Activated gamma-delta T cell treated with anti-CD3 and anti-CD28 coated beads, Interleukin-2, amount 50 U/mL, for 16 hours (primary cell): ENCODE measurements around the gene ADCY7.

ENCODE experiments used
- DNase-seq: peaks from one replicate; pipeline ENCODE4 v3.0.0-alpha.2; 2020; ENCODE audit warnings: low read depth

The ADCY7 gene

DNA sequence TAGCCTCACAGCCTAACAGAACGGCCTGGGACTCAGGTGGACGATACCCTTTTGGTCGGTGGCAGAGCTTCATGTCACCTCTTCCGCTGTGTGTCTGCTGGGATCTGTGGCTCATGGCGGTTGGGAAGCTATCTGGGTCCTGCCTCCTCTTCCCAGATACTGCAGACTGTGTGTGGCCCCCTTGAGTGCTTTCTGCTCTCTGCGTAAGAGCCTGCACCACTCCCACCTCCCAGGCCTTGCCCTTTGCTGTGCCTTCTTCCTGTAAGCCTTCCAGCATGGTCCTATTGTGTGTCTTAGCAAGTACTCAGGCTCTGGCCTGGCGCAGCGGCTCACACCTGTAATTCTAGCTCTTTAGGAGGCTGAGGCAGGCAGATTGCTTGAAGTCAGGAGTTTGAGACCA, 17.5 kb upstream of the ADCY7 start:
- DNase-seq: no peak

GRCh38 chr16:50251375-50252081, 14.8 kb upstream of the ADCY7 start:
- no peak for DNase-seq

DNA sequence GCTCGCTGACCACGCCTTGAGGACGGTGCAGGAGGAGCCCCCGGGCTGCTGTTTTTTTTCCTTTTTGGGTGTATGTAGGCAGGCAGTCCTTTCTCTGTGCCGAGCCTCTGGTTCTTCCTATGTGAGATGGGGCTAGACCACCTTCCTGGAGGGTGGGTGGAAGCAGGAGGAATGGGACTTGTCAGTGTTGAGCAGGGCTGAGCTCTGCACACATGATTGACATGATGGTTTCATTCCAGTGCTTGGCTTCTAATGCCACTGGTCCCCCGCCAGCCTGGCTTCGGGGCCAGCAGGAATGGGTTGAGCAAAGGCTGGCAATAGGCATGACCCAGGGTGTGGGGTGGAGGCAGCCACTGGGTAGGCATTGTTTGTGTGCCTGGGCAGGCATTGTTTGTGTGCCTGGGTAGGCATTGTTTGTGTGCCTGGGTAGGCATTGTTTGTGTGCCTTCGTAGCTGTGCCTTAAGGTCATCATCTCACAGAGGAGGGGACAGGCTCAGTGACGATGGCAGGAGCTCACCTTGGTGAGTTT, 14.2 kb upstream of the ADCY7 start:
- no peak for DNase-seq

DNA sequence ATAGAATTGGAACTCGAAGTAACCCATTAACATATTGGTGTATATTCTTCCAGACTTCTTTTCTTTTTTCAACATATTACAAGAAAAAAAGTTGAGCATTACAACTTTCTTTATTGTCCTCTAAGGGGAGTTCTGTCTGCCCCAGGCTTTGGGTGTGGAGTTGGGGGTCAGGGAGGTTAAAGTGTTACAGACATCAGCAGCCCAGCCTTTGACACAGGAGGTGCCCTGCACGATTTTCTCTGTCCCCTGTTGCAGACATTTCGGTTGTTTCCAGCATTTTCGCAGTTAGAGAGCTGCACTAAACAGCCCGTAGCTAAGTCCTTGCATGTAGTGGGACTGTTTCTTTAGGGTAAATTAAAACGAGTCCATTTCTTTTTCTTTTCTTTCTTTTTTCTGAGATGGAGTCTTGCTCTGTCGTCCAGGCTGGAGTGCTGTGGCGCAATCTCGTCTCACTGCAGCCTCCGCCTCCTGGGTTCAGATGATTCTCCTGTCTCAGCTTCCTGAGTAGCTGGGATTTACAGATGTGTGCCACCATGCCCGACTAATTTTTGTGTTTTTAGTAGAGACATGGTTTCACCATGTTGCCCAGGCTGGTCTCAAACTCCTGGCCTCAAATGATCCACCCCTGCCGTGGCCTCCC, 13.4 kb upstream of the ADCY7 start:
- no peak for DNase-seq

GRCh38 chr16:50253514-50253910, 12.8 kb upstream of the ADCY7 start:
- DNase-seq: no peak

- no peak for DNase-seq
These were observed 12.3 kb upstream of the ADCY7 start for GRCh38 chr16:50254072-50254471.

DNA sequence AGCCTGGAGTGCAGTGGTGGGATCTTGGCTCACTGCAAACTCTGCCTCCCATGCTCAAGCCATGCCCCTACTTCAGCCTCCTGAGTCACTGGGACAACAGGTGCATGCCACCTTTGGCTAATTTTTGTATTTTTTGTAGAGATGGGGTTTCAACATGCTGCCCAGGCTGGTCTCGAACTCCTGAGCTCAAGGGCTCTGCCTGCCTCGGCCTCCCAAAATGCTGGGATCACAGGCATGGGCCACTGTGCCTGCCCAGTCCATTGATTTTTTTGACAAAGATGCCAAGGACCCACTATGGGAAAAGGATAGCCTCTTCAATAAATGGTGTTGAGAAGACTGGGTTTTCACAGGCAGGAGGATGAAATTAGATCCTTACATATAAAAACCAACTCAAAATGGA, 10.8 kb upstream of the ADCY7 start:
- no peak for DNase-seq

DNA sequence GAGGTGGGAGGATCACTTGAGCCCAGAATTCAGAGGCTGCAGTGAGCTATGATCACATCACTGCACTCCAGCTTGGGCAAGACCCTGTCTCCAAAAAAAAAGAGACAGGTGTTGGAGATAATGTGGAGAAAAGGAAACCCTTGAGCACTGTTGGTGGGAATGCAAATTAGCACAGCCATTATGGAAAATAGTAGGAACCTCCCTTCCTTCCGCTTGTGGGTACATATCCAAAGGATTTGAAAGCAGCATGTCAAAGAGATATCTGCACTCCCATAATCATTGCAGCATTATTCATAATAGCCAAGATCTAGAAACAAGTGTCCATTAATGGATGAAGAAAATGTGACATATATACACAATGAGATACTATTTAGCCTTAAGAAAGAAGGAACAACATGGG, 9.7 kb upstream of the ADCY7 start:
- DNase-seq: no peak

GRCh38 chr16:50257876-50258275, 8.5 kb upstream of the ADCY7 start:
- DNase-seq: no peak

DNA sequence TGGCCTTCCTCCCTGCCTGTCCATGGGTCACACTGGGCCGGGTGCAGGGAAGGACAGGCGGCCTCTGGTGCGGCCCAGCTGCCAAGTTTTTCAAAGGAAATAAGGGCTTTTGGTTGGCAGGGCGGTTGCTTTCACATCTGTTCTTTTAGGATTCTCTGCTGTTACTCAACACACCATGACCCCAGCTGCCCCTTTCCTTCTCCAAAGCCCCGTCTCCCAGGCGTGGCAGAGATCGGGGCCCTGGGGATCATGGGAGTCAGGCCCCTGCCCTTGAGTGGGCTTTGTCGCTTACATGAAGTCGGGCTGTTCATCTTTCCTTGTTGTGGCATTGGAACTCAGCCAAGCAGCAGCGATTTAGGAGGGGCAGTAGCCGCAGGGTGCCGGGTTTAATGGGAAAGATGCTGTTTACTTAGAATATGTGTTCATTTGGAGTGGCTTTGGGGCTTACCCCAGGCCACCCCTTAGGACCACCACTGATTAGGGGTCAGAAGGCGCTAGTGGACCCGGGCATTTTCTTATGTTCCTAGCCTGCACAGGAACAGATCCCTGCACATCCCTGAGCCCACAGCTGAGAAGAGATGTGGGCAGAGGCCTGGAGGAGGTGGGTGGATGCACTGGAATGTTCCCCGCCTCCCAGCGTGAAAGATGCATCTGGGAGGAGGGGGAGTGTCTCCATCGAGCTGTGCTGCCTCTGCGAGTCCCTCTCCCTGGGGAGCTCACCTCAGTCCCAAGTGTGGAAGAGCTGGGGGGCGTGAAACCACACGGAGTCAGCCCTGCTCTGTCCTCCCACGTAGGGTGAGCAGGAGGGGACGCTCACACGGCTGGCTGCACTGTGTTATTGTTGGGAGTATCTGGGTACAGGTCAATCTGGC, 6.8 kb upstream of the ADCY7 start:
- DNase-seq: no peak

- DNase-seq: no peak
These were observed 5.9 kb upstream of the ADCY7 start for GRCh38 chr16:50260206-50261159.

DNA sequence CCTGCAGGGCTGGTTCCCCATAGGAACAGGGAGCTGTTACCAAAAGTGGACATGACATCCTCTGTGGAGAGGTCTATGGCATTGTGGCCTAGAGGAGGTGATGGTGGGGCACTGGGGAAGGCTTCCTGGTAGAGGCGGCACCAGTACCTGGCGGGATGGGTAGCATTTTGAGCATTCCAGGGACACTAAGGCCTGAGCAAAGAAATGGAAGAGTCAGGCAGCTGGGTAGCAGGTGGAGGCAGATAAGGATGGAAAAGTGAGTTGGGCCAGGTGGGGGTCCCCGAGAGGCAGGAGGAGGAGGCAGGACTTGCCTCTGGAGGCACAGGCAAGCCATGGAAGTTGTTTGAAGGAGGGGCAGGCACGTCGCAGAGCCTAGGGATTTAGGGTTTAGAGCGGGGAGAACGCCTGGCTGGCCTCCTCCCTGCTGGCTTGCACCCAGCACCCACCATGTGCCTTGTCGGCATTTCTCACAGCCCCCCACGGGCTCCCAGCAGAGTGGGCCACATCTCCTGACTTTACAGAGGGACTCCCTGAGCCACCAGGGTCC, 5.1 kb upstream of the ADCY7 start:
- DNase-seq: no peak

DNA sequence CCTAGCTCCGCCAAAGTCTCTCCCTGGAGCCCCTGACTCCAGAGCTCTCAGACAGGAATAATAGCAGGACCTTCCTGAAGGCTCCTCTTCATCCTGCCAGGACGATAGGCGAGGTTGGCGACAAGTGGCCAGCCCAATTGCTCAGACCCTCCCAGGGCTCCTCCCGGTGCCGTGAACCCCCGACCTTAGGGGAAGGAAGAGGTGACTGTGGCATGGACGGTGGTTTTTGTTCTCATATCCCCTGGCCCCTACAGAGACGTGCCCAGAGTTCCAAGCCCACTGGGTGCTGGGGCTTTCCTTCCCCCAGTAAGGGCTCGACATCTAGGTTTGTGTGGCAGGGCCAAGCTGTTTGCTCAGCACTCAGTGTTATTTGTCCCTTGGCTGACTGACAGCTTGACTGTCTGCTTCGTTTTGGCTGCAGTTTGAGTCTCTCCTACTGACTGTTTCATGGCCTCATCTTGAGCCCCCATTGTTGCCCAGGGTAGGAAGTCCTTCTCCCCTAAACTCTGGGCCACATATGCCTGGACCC, 4.6 kb upstream of the ADCY7 start:
- no peak for DNase-seq

DNA sequence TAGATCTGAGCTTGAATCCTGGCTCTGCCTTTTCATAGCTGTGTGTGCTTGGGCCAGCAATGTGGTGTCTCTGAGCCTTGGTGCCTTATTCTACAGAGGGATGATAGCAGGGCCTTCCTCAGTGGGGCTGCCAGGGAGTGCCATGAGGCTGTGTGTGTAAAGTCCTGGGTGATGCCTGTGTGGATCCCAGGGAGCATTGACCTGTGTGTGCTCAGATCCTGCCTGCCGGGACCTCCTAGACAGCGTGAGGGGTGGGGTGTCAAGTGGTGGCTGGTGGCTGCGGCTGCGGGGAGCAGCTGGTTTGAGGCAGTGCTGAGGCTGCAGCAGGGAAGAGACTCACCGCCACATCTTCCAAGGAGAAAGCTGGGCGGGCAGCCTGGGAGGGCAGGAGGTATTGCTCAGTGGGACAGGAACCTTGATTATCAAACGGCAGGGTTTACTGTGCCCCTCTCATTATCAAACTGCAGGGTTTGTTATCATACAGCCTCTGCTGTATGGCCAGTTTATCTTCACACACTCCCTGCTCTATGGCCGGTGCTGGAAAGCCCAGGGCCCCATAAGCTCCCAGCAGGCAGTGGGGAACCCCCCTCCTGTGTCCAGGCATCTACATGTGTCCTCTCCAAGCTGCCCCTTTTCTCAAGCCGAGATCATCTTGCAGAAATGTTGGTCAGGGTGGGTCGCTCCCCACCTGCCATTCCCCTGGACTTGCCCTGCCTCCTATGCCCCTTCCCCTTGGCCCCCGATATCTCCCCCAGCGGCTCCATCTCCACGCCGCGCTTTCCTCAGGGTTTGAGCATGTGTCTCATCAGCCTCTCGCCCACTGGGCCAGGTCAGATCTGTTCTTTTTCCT, 3.1 kb upstream of the ADCY7 start:
- no peak for DNase-seq

DNA sequence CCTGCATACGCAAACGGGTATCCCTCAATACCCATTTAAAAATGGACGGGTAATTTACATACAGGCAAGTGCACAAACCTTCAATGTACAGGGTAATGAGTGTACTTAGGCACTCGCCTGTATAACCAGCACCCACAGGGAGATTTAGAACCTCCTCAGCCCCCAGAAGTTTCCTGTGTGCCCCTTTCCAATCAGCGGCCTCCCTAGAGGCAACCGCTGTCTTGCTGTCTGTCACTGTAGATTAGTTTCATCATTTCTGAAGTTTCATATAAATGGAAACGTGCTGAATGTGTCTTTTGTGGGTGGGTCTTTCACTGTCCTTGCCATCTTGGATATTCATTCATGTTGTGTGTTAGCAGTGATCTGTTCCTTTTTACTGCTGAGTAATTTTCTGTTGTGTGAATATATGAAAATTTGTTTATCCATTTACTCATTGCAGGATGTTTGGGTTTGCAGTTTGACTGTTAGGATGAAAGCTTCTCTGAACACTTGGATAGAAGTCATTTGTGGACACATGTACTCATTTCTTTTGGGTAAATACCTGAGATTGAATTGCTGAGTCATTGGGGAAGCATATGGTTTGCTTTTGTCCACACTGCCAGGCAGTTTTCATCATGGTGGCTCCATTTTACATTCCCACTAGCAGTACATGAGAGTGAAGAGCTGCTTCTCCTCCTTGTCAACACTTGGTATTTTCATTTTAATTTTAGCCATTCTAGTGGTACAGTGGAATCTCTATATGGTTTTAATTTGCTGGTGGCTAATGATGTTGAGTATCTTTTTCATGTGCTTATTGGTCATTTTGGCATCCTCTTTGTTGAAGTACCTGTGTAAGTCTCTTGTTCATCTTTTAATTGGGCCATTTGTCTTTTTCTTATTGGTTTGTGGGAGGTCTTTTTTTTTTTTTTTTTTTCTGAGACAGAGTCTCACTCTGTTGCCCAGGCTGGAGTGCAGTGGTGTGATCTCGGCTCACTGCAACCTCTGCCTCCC, 2.1 kb upstream of the ADCY7 start:
- no peak for DNase-seq

GRCh38 chr16:50265260-50265659, 1.1 kb upstream of the ADCY7 start:
- no peak for DNase-seq

DNA sequence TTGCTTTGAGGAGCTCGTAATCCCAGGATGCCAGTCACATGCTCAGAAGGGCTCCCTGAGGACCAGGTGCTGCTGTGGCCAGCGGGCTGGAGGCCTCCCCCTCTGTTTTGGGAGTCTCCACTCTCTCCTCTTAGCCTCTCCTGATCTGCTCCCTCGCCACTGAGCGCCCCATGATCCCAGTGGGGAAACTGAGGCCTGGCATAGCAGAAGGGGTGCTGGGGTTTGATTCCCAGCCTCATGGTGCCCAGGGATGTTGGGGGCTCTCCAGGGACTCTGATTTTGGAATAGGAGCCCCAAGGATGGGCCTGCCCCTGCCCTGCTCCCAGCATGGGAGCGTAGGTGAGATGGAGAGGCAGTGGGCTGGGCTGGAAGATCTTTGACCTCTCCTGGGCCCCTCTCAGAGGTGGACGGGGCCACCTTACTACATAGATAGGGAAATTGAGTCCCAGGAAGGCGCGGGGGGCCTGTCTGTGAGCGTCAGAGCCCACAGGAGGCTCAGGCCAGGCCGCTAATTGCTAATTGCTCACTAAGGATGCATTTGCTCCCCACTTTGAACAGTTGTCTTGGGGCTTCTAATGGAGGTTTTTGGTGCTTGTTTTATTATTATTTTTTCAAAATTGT, 525 bp upstream of the ADCY7 start:
- no peak for DNase-seq

GRCh38 chr16:50267151-50267631, 840 bp downstream of the ADCY7 start:
- DNase-seq: no peak
